CD4-positive, CD25-positive, alpha-beta regulatory T cell (primary cell): ENCODE data around the gene MXRA7. TPM values are rescaled to one million over a fixed set of nuclear protein-coding genes. Genes with fewer than 3 reads are reported as not detected.
"Not testable (repeated sequence)": the region's sequence is repeated elsewhere in the genome, so short reads cannot be mapped to it uniquely, and the experiment has no call there.

Source experiments
- ATAC-seq, 2 donors: fragments of 150-1000 bp; cut with Tn5 transposase; one replicate each; pipeline ENCODE4 v1.10.0; 2021; ENCODE audit warnings: low read depth in 2 of 2, moderate number of reproducible peaks in 2 of 2, moderate library complexity in 1 of 2
- DNase-seq, 3 donors: peaks; one replicate each; pipeline versions ENCODE4 v3.0.0 to v3.0.0-alpha.2; 2012 to 2022; ENCODE audit warnings: mixed read lengths in 1 of 3
- H3K27ac ChIP-seq: one replicate; pipeline ENCODE4 v1.7.0; 2013; ENCODE audit warnings: mild to moderate bottlenecking, low read length; ENCODE audit not compliant: insufficient read depth, poor library complexity, severe bottlenecking
- H3K27me3 ChIP-seq: one replicate; pipeline ENCODE4 v1.7.0; 2013; ENCODE audit warnings: low read length; ENCODE audit not compliant: control insufficient read depth, insufficient read depth
- H3K36me3 ChIP-seq: one replicate; pipeline ENCODE4 v1.7.0; 2013; ENCODE audit warnings: mild to moderate bottlenecking, low read length, moderate library complexity; ENCODE audit not compliant: control insufficient read depth, insufficient read depth
- H3K4me1 ChIP-seq: 2 replicates; pipeline ENCODE4 v1.7.0; 2013; ENCODE audit warnings: mild to moderate bottlenecking, low read length; ENCODE audit not compliant: insufficient read depth, control insufficient read depth, poor library complexity, severe bottlenecking
- H3K4me3 ChIP-seq: one replicate; pipeline ENCODE4 v1.7.0; 2013; ENCODE audit warnings: low read depth, mild to moderate bottlenecking, low read length, moderate library complexity
- H3K9me3 ChIP-seq, 2 experiments: 1 replicate in 1 of 2; 2 replicates in 1 of 2; pipeline ENCODE4 v1.7.0; 2013; ENCODE audit warnings: low read length in 2 of 2, mild to moderate bottlenecking in 1 of 2, moderate library complexity in 1 of 2; ENCODE audit not compliant: control insufficient read depth in 2 of 2
- H3K27ac Mint-ChIP-seq, 3 donors: one replicate each; pipeline ENCODE4 v1.8.0; 2020 to 2022; ENCODE audit warnings: mild to moderate bottlenecking in 3 of 3, mixed read lengths in 3 of 3, moderate library complexity in 2 of 3
- H3K27me3 Mint-ChIP-seq: one replicate; pipeline ENCODE4 v1.8.0; 2022; ENCODE audit warnings: mild to moderate bottlenecking, mixed read lengths
- H3K36me3 Mint-ChIP-seq: one replicate; pipeline ENCODE4 v1.8.0; 2020; ENCODE audit warnings: mixed read lengths
- H3K4me1 Mint-ChIP-seq, 4 donors: one replicate each; pipeline ENCODE4 v1.8.0; 2020 to 2022; ENCODE audit warnings: mixed read lengths in 4 of 4, mild to moderate bottlenecking in 1 of 4
- H3K4me3 Mint-ChIP-seq, 4 donors: one replicate each; pipeline ENCODE4 v1.8.0; 2020 to 2022; ENCODE audit warnings: mild to moderate bottlenecking in 4 of 4, mixed read lengths in 4 of 4, moderate library complexity in 3 of 4
- H3K9me3 Mint-ChIP-seq, 7 donors: one replicate each; pipeline ENCODE4 v1.8.0; 2020 to 2022; ENCODE audit warnings: mixed read lengths in 7 of 7, mild to moderate bottlenecking in 3 of 7, moderate library complexity in 2 of 7
- polyA plus RNA-seq, 4 donors: library from polyadenylated mRNA; unstranded; fragments of 300-500 nt; fragmentation: Illumina TruSeq; gene quantifications; one replicate each; pipeline ENCODE4 v1.2.3, GENCODE V29; 2021
- total RNA-seq: library from RNA; stranded (reverse); gene quantifications from one replicate; pipeline ENCODE4 v1.2.3, GENCODE V29; 2022

MXRA7 gene
- total and polyA plus RNA-seq, 5 donors from 2014 or later: 2.2 to 8.8 (median 5.0) TPM

- Mint-ChIP-seq H3K36me3 (peaks cover 43% of the 10 kb centered on the region), H3K4me3 (peak overlapping the region; percentile 88 to 97 (median 96)), H3K27me3 (peaks cover 10% of the 10 kb centered on the region), H3K4me1 (peaks cover 27 to 71% (median 57%) of the 10 kb centered on the region in 4 donors), H3K9me3 (peaks cover 0 to 3% (median 0%) of the 10 kb centered on the region in 7 donors), H3K27ac (peak overlapping the region; percentile 94 to 99 (median 99))
- no peak for ATAC-seq
- Histone ChIP-seq H3K4me1 (peaks cover 77% of the 10 kb centered on the region), H3K36me3 (peaks cover 50% of the 10 kb centered on the region), H3K4me3 (peak overlapping the region; percentile 90), H3K27me3 (no peaks in the 10 kb centered on the region), H3K9me3 (no peaks in the 10 kb centered on the region), H3K27ac (peak overlapping the region; percentile 99)
- peak in 1 of 3 donors; percentile 64 for DNase-seq
These were observed 23.5 kb upstream of the MXRA7 start for GRCh38 chr17:76734080-76734840.

GRCh38 chr17:76733618-76733957 is 22.8 kb upstream of the MXRA7 start:
- H3K9me3 ChIP-seq: no peaks in the 10 kb centered on the region
- peak overlapping the region; percentile 90 for H3K4me3 ChIP-seq
- Mint-ChIP-seq H3K27ac (peak overlapping the region in 2 of 3 donors; percentile 65 to 99), H3K9me3 (peaks cover 0 to 3% (median 0%) of the 10 kb centered on the region in 7 donors), H3K36me3 (peaks cover 44% of the 10 kb centered on the region), H3K4me1 (peaks cover 29 to 71% (median 53%) of the 10 kb centered on the region in 4 donors), H3K27me3 (peaks cover 10% of the 10 kb centered on the region), H3K4me3 (peak overlapping the region; percentile 88 to 97 (median 96))
- peak overlapping the region; percentile 99 for H3K27ac ChIP-seq
- H3K27me3 ChIP-seq: no peaks in the 10 kb centered on the region
- DNase-seq (no peak), ATAC-seq (no peak)
- peaks cover 77% of the 10 kb centered on the region for H3K4me1 ChIP-seq
- H3K36me3 ChIP-seq: peaks cover 51% of the 10 kb centered on the region

- peaks cover 77% of the 10 kb centered on the region for H3K4me1 ChIP-seq
- Mint-ChIP-seq H3K9me3 (peaks cover 0 to 3% (median 0%) of the 10 kb centered on the region in 7 donors), H3K27ac (peak overlapping the region; percentile 43 to 99 (median 65)), H3K4me3 (peak overlapping the region; percentile 88 to 97 (median 96)), H3K27me3 (peaks cover 6% of the 10 kb centered on the region), H3K36me3 (peaks cover 44% of the 10 kb centered on the region), H3K4me1 (peaks cover 29 to 71% (median 51%) of the 10 kb centered on the region in 4 donors)
- no peaks in the 10 kb centered on the region for H3K27me3 ChIP-seq
- DNase-seq: no peak
- peaks cover 51% of the 10 kb centered on the region for H3K36me3 ChIP-seq
- no peaks in the 10 kb centered on the region for H3K9me3 ChIP-seq
- H3K27ac ChIP-seq: peak overlapping the region; percentile 42
- peak overlapping the region; percentile 90 for H3K4me3 ChIP-seq
- no peak for ATAC-seq
These were observed 22.2 kb upstream of the MXRA7 start for GRCh38 chr17:76732734-76733617.

- Histone ChIP-seq H3K36me3 (peaks cover 51% of the 10 kb centered on the region), H3K27ac (peak overlapping the region; percentile 18), H3K4me3 (peak overlapping the region; percentile 90), H3K4me1 (peaks cover 85% of the 10 kb centered on the region)
- H3K9me3 ChIP-seq, H3K9me3 Mint-ChIP-seq, H3K27me3 ChIP-seq, H3K27me3 Mint-ChIP-seq, DNase-seq, ATAC-seq: not testable (repeated sequence)
- H3K4me1 Mint-ChIP-seq: peaks cover 35 to 80% (median 57%) of the 10 kb centered on the region in 4 donors
- H3K27ac Mint-ChIP-seq: peak overlapping the region in 2 of 3 donors; percentile 85 to 99
- peak overlapping the region; percentile 41 to 97 (median 92) for H3K4me3 Mint-ChIP-seq
- peaks cover 47% of the 10 kb centered on the region for H3K36me3 Mint-ChIP-seq
These were observed 21.3 kb upstream of the MXRA7 start for GRCh38 chr17:76731800-76732733.

- ATAC-seq: no peak
- Mint-ChIP-seq H3K9me3 (peaks cover 0 to 4% (median 0%) of the 10 kb centered on the region in 7 donors), H3K4me3 (peak overlapping the region; percentile 98 to 100 (median 99)), H3K36me3 (peaks cover 23% of the 10 kb centered on the region), H3K27me3 (no peaks in the 10 kb centered on the region), H3K4me1 (peaks cover 21 to 86% (median 50%) of the 10 kb centered on the region in 4 donors), H3K27ac (peak overlapping the region; percentile 98 to 99 (median 98))
- no peaks in the 10 kb centered on the region for H3K9me3 ChIP-seq
- H3K36me3 ChIP-seq: peaks cover 35% of the 10 kb centered on the region
- peak overlapping the region; percentile 86 for H3K4me3 ChIP-seq
- H3K27ac ChIP-seq: peak overlapping the region; percentile 99
- peak in 1 of 3 donors; percentile 43 for DNase-seq
- H3K4me1 ChIP-seq: peaks cover 67% of the 10 kb centered on the region
- H3K27me3 ChIP-seq: no peaks in the 10 kb centered on the region
These were observed 17.1 kb upstream of the MXRA7 start for GRCh38 chr17:76727745-76728456.

GRCh38 chr17:76726776-76727718 is 16.3 kb upstream of the MXRA7 start, which contains the start of gene METTL23:
Gene METTL23 (plus strand): TSS chr17:76726839. CDS start chr17:76729711, 2,872 bp downstream.
- Histone ChIP-seq H3K27me3 (no peaks in the 10 kb centered on the region), H3K9me3 (no peaks in the 10 kb centered on the region), H3K36me3 (peaks cover 32% of the 10 kb centered on the region), H3K4me3 (peak within 1 kb of the TSS; percentile 89), H3K27ac (peak within 1 kb of the TSS; percentile 99), H3K4me1 (peaks cover 60% of the 10 kb centered on the region)
- peaks cover 0 to 4% (median 0%) of the 10 kb centered on the region in 7 donors for H3K9me3 Mint-ChIP-seq
- peaks cover 17 to 81% (median 47%) of the 10 kb centered on the region in 4 donors for H3K4me1 Mint-ChIP-seq
- DNase-seq (peak; percentile 86 to 93 (median 93)), ATAC-seq (peak; percentile 50 to 54)
- peak within 1 kb of the TSS; percentile 98 to 99 (median 99) for H3K27ac Mint-ChIP-seq
- H3K36me3 Mint-ChIP-seq: peaks cover 25% of the 10 kb centered on the region
- no peaks in the 10 kb centered on the region for H3K27me3 Mint-ChIP-seq
- peak within 1 kb of the TSS; percentile 98 to 100 (median 99) for H3K4me3 Mint-ChIP-seq
